Suprapubic skin (tissue), 4 donors: ENCODE results near the gene C14orf180. TPM values are rescaled to one million over a fixed set of nuclear protein-coding genes. Genes with fewer than 3 reads are reported as not detected.

Source experiments
- DNase-seq, 2 donors: peaks; one replicate each; pipeline ENCODE4 v3.0.0-alpha.2; 2019; ENCODE audit warnings: low spot score in 2 of 2
- H3K27ac ChIP-seq: fragments of 200-600 bp; sonication (generic); one replicate; pipeline ENCODE4 v1.5.1; 2019
- H3K27me3 ChIP-seq: fragments of 200-600 bp; sonication (generic); one replicate; pipeline ENCODE4 v1.5.1; 2019
- H3K36me3 ChIP-seq: fragments of 200-600 bp; sonication (generic); one replicate; pipeline ENCODE4 v1.5.1; 2019
- H3K4me1 ChIP-seq: fragments of 200-600 bp; sonication (generic); one replicate; pipeline ENCODE4 v1.5.1; 2019
- H3K4me3 ChIP-seq: fragments of 200-600 bp; sonication (generic); one replicate; pipeline ENCODE4 v1.5.1; 2019; ENCODE audit warnings: mild to moderate bottlenecking
- H3K9me3 ChIP-seq: fragments of 200-600 bp; sonication (generic); one replicate; pipeline ENCODE4 v1.5.1; 2019
- CTCF ChIP-seq, 2 donors: fragments of 200-600 bp in 1 of 2; fragments of 450-650 bp in 1 of 2; sonication (generic) in 1 of 2; IDR thresholded peaks; one replicate each; pipeline ENCODE4 v1.5.1; 2016 to 2019; ENCODE audit warnings: antibody characterized with exemption in 2 of 2, mild to moderate bottlenecking in 1 of 2, moderate library complexity in 1 of 2
- EP300 ChIP-seq: sonication (generic); formaldehyde crosslinking; IDR thresholded peaks from one replicate; pipeline ENCODE4 v1.6.1; 2017; ENCODE audit warnings: antibody characterized with exemption
- POLR2A ChIP-seq, 2 donors: fragments of 450-650 bp; IDR thresholded peaks; one replicate each; pipeline ENCODE4 v1.6.1; 2017; ENCODE audit warnings: antibody characterized with exemption in 2 of 2, mild to moderate bottlenecking in 2 of 2, moderate library complexity in 2 of 2
- POLR2AphosphoS5 ChIP-seq, 3 donors: sonication (generic); formaldehyde crosslinking; IDR thresholded peaks; one replicate each; pipeline ENCODE4 v1.6.1; 2017; ENCODE audit warnings: antibody characterized with exemption in 3 of 3
- WGBS: methylation state at CpG from one replicate; pipeline ENCODE4 v1.1.5; 2018; 5-methylcytosine and 5-hydroxymethylcytosine counted together
- total RNA-seq, 4 donors: library from RNA; depleted of rRNA; stranded (reverse); fragments of >200 nt; gene quantifications; one replicate each; pipeline ENCODE4 v1.1.0, GENCODE V29; 2016

The C14orf180 gene
- total RNA-seq, 4 donors from 2014 or later = 0.30 to 3.9 TPM; not detected in 2

GRCh38 chr14:104559804-104560585, 19.6 kb upstream of the C14orf180 start:
- no peak for TF ChIP-seq POLR2AphosphoS5 (IDR thresholded peaks at IDR 0.05)
- no peak for TF ChIP-seq POLR2A (IDR thresholded peaks at IDR 0.05)

GRCh38 chr14:104560586-104560945, 19.0 kb upstream of the C14orf180 start:
- no peak overlapping the region for H3K27ac ChIP-seq
- WGBS = 86% methylated on average over 2 of the region's 3 CpGs
- peaks cover 69% of the 10 kb centered on the region for H3K27me3 ChIP-seq
- no peaks in the 10 kb centered on the region for H3K36me3 ChIP-seq
- no peak for DNase-seq
- H3K9me3 ChIP-seq = no peaks in the 10 kb centered on the region
- TF ChIP-seq POLR2A (IDR thresholded peaks at IDR 0.05) = no peak
- no peak for TF ChIP-seq CTCF (IDR thresholded peaks at IDR 0.05)
- no peak for TF ChIP-seq EP300
- TF ChIP-seq POLR2AphosphoS5 (IDR thresholded peaks at IDR 0.05) = no peak
- peaks cover 8% of the 10 kb centered on the region for H3K4me1 ChIP-seq
- no peak overlapping the region for H3K4me3 ChIP-seq

More at GRCh38 chr14:104559804-104560585, 19.6 kb upstream of the C14orf180 start:
- no peak for DNase-seq
- Histone ChIP-seq H3K27ac (no peak overlapping the region), H3K9me3 (no peaks in the 10 kb centered on the region), H3K27me3 (peaks cover 67% of the 10 kb centered on the region), H3K4me3 (no peak overlapping the region), H3K4me1 (peaks cover 8% of the 10 kb centered on the region), H3K36me3 (no peaks in the 10 kb centered on the region)
- WGBS = 79% methylated on average over 19 of the region's 21 CpGs

GRCh38 chr14:104561124-104561557, 18.4 kb upstream of the C14orf180 start:
- H3K4me3 ChIP-seq = no peak overlapping the region
- no peak overlapping the region for H3K27ac ChIP-seq
- H3K9me3 ChIP-seq = no peaks in the 10 kb centered on the region
- no peaks in the 10 kb centered on the region for H3K36me3 ChIP-seq
- H3K27me3 ChIP-seq = peaks cover 69% of the 10 kb centered on the region
- DNase-seq = no peak
- TF ChIP-seq POLR2A (IDR thresholded peaks at IDR 0.05) = no peak
- TF ChIP-seq CTCF (IDR thresholded peaks at IDR 0.05) = no peak
- no peak for TF ChIP-seq EP300
- TF ChIP-seq POLR2AphosphoS5 (IDR thresholded peaks at IDR 0.05) = no peak
- no CpG with 5 or more reads among the region's 17 CpGs for WGBS
- H3K4me1 ChIP-seq = peaks cover 8% of the 10 kb centered on the region

GRCh38 chr14:104561632-104562495, 17.7 kb upstream of the C14orf180 start:
- no peaks in the 10 kb centered on the region for H3K36me3 ChIP-seq
- no peak for DNase-seq
- H3K27ac ChIP-seq = no peak overlapping the region
- 68% methylated on average over 12 of the region's 23 CpGs for WGBS
- H3K9me3 ChIP-seq = no peaks in the 10 kb centered on the region
- no peak overlapping the region for H3K4me3 ChIP-seq
- H3K27me3 ChIP-seq = peaks cover 69% of the 10 kb centered on the region
- peaks cover 8% of the 10 kb centered on the region for H3K4me1 ChIP-seq
- TF ChIP-seq POLR2A (IDR thresholded peaks at IDR 0.05) (no peak), POLR2AphosphoS5 (IDR thresholded peaks at IDR 0.05) (no peak), EP300 (no peak), CTCF (IDR thresholded peaks at IDR 0.05) (no peak)

- Histone ChIP-seq H3K4me1 (peaks cover 8% of the 10 kb centered on the region), H3K36me3 (no peaks in the 10 kb centered on the region), H3K27ac (no peak overlapping the region), H3K9me3 (no peaks in the 10 kb centered on the region), H3K27me3 (peaks cover 74% of the 10 kb centered on the region), H3K4me3 (no peak overlapping the region)
- TF ChIP-seq CTCF (IDR thresholded peaks at IDR 0.05) (no peak), POLR2A (IDR thresholded peaks at IDR 0.05) (no peak), POLR2AphosphoS5 (IDR thresholded peaks at IDR 0.05) (no peak), EP300 (no peak)
- WGBS = 80% methylated on average over 1 of the region's 5 CpGs
- DNase-seq = no peak
Observed at GRCh38 chr14:104562606-104563005, 17.0 kb upstream of the C14orf180 start.
